ENCODE results near the gene MRPS14.
A peak's percentile ranks its signal among the peaks of the same experiment; 100 is the strongest.

Gene MRPS14

DNA sequence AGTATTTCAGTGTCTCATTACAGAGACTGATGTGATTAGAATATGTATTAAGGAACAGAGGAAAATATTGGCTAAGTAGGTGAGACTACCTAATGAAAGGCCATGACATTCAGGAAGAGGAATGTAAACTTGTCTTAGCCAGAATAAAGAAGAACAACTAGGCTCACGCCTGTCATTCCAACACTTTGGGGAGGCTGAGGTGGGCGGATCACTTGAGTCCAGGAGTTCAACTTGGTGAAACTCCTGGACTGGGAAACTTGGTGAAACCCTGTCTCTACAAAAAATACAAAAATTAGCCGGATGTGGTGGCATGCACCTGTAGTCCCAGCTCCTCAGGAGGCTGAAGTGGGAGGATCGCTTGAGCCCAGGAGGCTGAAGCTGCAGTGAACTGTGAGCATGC, 38.3 kb downstream of the MRPS14 start:
- no peaks in the 10 kb centered on the region for H3K9me3 ChIP-seq (replicated peaks in 1 of 11)
- H4K20me1 ChIP-seq = no peaks in the 10 kb centered on the region
- no peak overlapping the region for H3K9ac ChIP-seq
- H3K4me3 ChIP-seq = no peak overlapping the region
- no peak for TF ChIP-seq Cebpa-rat (IDR thresholded peaks at IDR 0.05)
- peaks cover 0 to 36% (median 11%) of the 10 kb centered on the region in 11 experiments; a peak in 12 of 22 replicates for H3K36me3 ChIP-seq
- H3K27ac ChIP-seq = no peak overlapping the region
- no peaks in the 10 kb centered on the region for H3K27me3 ChIP-seq
- H3K4me1 ChIP-seq = peaks cover 3 to 10% (median 6%) of the 10 kb centered on the region in 10 experiments; a peak in 19 of 20 replicates
- H3K4me2 ChIP-seq = no peak overlapping the region

DNA sequence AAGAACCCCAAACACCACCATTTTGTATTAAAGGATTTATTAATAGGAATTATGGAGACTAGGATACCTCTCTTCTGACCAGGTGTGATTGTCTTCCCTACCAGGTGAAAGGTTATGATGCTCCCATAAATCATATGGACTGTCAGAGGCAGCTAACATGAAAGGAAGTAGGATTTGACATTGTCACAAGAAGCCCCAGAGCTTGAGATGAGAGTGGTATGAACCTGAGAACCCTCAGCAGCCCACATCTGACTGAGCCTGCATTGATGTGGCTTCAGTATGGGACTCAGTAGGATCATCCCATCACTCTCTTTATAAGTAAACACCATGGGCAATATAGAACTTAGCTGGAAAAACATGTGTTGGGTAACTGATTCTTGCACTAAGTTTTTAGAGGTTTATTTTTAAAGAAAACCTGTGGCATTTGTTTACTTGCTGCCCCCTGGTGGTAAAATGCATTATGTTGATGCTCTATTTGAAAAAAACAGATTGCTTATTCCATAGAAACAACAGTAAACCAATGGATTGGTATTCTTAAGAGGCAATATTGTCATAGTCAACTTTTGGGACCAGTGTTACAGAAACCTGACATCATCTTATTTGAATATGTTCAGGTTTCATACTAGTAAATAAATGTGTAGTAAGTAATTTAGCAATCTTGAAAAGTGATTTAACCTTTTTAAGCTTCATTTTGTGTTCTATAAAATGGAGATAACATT, 40.1 kb downstream of the MRPS14 start:
- Histone ChIP-seq H3K4me1 (no peaks in the 10 kb centered on the region), H3K27me3 (no peaks in the 10 kb centered on the region), H3K27ac (no peak overlapping the region), H3K9me3 (replicated peaks in 1 of 11) (no peaks in the 10 kb centered on the region), H3K9ac (no peak overlapping the region), H3K4me3 (no peak overlapping the region), H3K4me2 (no peak overlapping the region), H4K20me1 (no peaks in the 10 kb centered on the region), H3K36me3 (peaks cover 10 to 45% (median 27%) of the 10 kb centered on the region in 11 experiments; a peak in 17 of 22 replicates)
- TF ChIP-seq Cebpa-rat (IDR thresholded peaks at IDR 0.05) = no peak

DNA sequence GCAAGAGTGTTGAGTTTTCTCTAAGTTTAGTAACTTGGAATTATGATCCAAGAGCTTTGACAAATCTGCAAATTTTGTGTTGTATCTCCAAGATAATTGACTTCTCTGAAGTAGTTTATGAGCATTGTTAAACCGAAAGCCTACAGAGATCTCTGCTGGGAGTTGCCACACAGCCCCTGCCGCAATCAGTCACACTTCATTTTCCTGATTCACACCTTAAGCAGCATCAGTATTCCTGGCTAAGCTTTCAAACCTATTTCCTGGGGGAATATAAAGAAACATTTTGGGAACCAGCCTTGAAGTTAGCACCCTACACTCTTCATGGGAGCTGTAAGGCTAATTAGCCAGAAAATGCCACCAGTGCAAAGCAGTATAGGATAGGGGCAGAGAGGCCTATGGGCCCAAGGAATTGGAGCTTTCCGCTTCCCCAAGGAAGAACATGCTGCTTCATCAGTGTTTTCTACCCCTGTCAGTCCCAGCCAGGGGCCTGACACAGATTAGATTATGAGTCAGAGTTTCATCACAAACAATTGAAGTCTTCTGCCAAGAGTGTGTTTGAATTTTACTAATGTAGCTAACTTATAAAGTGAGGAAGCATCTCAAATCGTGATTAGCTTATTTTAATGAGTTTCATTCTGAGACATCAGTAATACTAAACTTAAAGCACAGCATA, 46.7 kb downstream of the MRPS14 start:
- Histone ChIP-seq H3K9ac (no peak overlapping the region), H3K4me1 (peaks cover under 1 to 7% (median 5%) of the 10 kb centered on the region in 10 experiments; a peak in 15 of 20 replicates), H4K20me1 (no peaks in the 10 kb centered on the region), H3K4me3 (no peak overlapping the region), H3K4me2 (no peak overlapping the region), H3K27me3 (no peaks in the 10 kb centered on the region), H3K9me3 (replicated peaks in 1 of 11) (no peaks in the 10 kb centered on the region), H3K36me3 (peaks cover 14 to 66% (median 37%) of the 10 kb centered on the region in 11 experiments; a peak in 19 of 22 replicates), H3K27ac (no peak overlapping the region)
- TF ChIP-seq Cebpa-rat (IDR thresholded peaks at IDR 0.05) = no peak

DNA sequence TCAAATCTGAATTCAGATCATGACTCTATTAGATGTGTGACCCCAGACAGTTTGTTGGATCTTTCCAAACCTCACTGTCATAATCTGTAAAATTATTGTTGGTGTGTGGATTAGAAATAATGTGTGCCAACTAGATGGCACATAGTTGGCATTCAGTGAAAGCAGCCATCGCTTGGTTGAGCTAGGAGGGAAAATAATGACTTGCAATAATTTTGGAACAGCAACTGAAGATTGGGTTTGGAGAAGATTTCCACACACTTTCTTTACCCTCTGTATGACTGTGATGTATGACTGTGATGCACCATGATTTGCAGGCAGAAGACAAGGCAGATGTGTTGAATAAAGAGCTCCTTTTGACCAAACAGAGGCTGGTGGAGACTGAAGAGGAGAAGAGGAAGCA, 47.5 kb downstream of the MRPS14 start:
- peaks cover 14 to 58% (median 34%) of the 10 kb centered on the region in 11 experiments; a peak in 19 of 22 replicates for H3K36me3 ChIP-seq
- H3K27me3 ChIP-seq = no peaks in the 10 kb centered on the region
- H3K9me3 ChIP-seq (replicated peaks in 1 of 11) = no peaks in the 10 kb centered on the region
- no peak overlapping the region for H3K4me3 ChIP-seq
- TF ChIP-seq Cebpa-rat (IDR thresholded peaks at IDR 0.05) = no peak
- no peak overlapping the region for H3K9ac ChIP-seq
- no peak overlapping the region for H3K27ac ChIP-seq
- no peak overlapping the region for H3K4me2 ChIP-seq
- H3K4me1 ChIP-seq = peaks cover 5 to 15% (median 9%) of the 10 kb centered on the region in 10 experiments; a peak in 15 of 20 replicates
- H4K20me1 ChIP-seq = no peaks in the 10 kb centered on the region

DNA sequence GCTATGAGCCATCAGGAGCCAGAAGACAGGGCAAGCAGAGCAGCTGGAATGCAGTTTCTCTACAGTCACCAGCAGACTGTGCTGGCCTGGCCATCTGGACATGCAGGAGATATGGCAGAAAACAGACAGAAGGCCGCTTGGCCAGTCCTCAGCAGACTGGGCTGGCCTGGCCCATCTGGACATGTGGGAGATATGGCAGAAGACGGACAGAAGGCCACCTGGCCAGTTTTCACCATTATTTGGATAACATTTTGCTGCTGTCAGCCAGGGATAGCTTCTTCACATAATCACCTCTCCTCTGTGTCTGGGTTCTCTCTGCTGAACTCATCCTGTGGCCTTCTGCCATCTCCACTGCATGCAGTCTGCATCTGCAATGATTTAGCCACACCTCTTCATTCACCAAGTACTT, 48.5 kb downstream of the MRPS14 start:
- no peak for TF ChIP-seq Cebpa-rat (IDR thresholded peaks at IDR 0.05)
- H3K4me1 ChIP-seq = peaks cover 9 to 18% (median 13%) of the 10 kb centered on the region in 10 experiments; a peak in 19 of 20 replicates
- no peak overlapping the region for H3K27ac ChIP-seq
- H3K36me3 ChIP-seq = peaks cover 14 to 52% (median 34%) of the 10 kb centered on the region in 11 experiments; a peak in 19 of 22 replicates
- no peaks in the 10 kb centered on the region for H3K27me3 ChIP-seq
- H3K4me3 ChIP-seq = no peak overlapping the region
- H3K4me2 ChIP-seq = no peak overlapping the region
- H3K9ac ChIP-seq = no peak overlapping the region
- H3K9me3 ChIP-seq (replicated peaks in 1 of 11) = no peaks in the 10 kb centered on the region
- no peaks in the 10 kb centered on the region for H4K20me1 ChIP-seq

DNA sequence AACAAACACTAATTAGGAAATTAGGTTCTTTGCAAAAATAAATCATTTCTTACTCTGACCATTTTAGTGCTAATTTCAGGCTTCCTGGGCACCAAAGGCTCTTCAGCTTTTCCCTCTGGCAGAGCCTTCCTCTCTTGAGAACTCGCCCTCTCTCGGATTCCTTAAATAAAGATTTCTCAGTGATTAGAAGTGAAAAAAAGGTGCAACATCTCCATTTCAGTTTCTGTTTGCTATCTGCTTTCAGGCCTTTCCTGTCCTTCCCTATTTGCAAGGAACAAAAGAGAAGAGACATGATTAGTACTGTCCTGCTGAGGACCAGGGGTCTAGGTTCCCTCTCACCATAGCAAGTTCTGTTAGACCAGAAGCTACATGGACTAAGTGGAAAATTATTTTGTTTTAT, 51.3 kb downstream of the MRPS14 start:
- no peak for TF ChIP-seq Cebpa-rat (IDR thresholded peaks at IDR 0.05)
- H3K4me1 ChIP-seq = peaks cover 37 to 47% (median 41%) of the 10 kb centered on the region in 10 experiments
- H3K27ac ChIP-seq = peak overlapping the region in 3 of 11 experiments; percentile 10 to 33 (median 22); a peak in 4 of 22 replicates
- H3K27me3 ChIP-seq = no peaks in the 10 kb centered on the region
- no peak overlapping the region for H3K4me3 ChIP-seq
- peak overlapping the region in 1 of 11 experiments; percentile 17; a peak in 1 of 22 replicates for H3K9ac ChIP-seq
- H3K4me2 ChIP-seq = peak overlapping the region in 8 of 11 experiments; percentile 24 to 83 (median 48); a peak in 10 of 22 replicates
- no peaks in the 10 kb centered on the region for H3K9me3 ChIP-seq (replicated peaks in 1 of 11)
- H4K20me1 ChIP-seq = no peaks in the 10 kb centered on the region
- peaks cover 7 to 36% (median 20%) of the 10 kb centered on the region in 11 experiments; a peak in 18 of 22 replicates for H3K36me3 ChIP-seq

DNA sequence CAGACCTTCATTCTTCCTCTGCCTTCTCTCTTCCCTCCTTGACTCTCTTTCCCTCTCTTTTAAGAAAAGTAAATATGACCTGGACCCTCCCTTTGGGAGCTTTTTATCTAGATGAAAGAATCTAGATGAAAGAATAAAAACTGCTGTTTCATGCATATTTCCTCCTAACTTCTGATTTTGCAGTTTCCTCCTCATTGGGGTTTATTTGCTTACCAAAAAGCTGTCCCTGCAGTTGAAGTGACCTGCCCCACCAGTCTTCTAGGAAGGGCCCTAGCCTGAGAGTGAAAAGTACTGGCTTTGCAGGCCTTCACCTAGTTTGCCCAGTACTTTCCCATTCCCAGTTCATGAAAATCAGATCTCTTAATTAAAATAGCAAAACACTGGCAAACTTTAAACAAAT, 51.8 kb downstream of the MRPS14 start:
- H3K4me1 ChIP-seq = peaks cover 37 to 51% (median 44%) of the 10 kb centered on the region in 10 experiments
- peak overlapping the region in 3 of 11 experiments; percentile 10 to 33 (median 22); a peak in 5 of 22 replicates for H3K27ac ChIP-seq
- TF ChIP-seq Cebpa-rat (IDR thresholded peaks at IDR 0.05) = no peak
- no peaks in the 10 kb centered on the region for H3K27me3 ChIP-seq
- no peaks in the 10 kb centered on the region for H3K9me3 ChIP-seq (replicated peaks in 1 of 11)
- H3K4me3 ChIP-seq = no peak overlapping the region
- H3K4me2 ChIP-seq = peak overlapping the region in 10 of 11 experiments; percentile 7 to 83 (median 40); a peak in 12 of 22 replicates
- no peaks in the 10 kb centered on the region for H4K20me1 ChIP-seq
- H3K36me3 ChIP-seq = peaks cover 7 to 32% (median 16%) of the 10 kb centered on the region in 11 experiments; a peak in 18 of 22 replicates
- peak overlapping the region in 1 of 11 experiments; percentile 17; a peak in 1 of 22 replicates for H3K9ac ChIP-seq

DNA sequence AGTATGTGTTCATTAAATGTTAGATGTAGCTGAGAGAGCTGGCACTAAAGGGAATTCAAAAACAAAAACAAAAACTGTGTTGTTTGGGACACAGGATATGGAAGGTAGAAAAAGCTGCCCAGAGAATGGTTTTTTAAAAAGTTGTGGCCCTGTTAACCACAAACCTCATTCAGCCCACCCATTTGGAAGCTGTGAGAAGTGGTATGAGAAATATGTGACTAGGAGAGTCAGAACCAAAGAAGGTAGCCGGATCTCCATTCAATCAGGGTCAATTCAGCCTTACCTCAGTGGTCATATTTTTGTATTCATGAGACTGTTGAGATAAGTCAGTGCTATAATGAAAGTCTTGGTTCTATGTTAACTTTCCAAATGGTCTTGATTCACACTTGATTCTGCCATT, 53.2 kb downstream of the MRPS14 start:
- Histone ChIP-seq H3K4me1 (peaks cover 45 to 66% (median 59%) of the 10 kb centered on the region in 10 experiments), H3K4me3 (no peak overlapping the region), H3K9ac (no peak overlapping the region), H3K27me3 (no peaks in the 10 kb centered on the region), H3K27ac (no peak overlapping the region), H3K36me3 (peaks cover 5 to 17% (median 8%) of the 10 kb centered on the region in 11 experiments; a peak in 18 of 22 replicates), H4K20me1 (no peaks in the 10 kb centered on the region), H3K9me3 (replicated peaks in 1 of 11) (no peaks in the 10 kb centered on the region), H3K4me2 (peak overlapping the region in 8 of 11 experiments; percentile 13 to 76 (median 72); a peak in 10 of 22 replicates)
- no peak for TF ChIP-seq Cebpa-rat (IDR thresholded peaks at IDR 0.05)

DNA sequence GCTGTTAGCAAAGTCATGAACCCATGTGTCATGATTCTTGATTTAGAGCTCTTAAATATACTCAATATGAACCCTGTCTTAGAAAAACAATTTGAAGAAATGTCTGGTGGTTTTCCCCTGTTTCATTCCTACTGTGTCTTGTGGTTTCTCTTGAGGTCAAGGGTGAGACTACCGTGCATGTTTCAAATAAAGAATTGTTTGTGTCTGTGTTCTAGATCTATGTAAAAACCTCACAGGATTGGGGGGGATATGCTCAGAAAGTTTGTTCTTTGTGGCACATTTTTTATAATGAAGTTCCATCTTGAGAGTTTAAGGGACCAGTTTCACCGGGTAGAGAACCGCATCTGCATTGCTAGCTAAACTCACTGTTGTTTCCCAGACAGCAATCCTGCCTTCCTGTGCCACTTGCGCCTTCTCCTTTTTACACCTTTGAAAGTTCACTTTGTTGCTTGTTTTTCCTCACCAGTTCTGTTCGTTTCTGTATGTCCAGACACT, 54.4 kb downstream of the MRPS14 start:
- peak overlapping the region; percentile 55 to 78 (median 72) for H3K4me2 ChIP-seq
- H3K4me3 ChIP-seq = no peak overlapping the region; a peak in 1 of 20 replicates
- H3K9me3 ChIP-seq (replicated peaks in 1 of 11) = no peaks in the 10 kb centered on the region
- H3K27ac ChIP-seq = peak overlapping the region in 10 of 11 experiments; percentile 48 to 77 (median 66); a peak in 18 of 22 replicates
- H3K27me3 ChIP-seq = no peaks in the 10 kb centered on the region
- peaks cover 57 to 78% (median 71%) of the 10 kb centered on the region in 10 experiments for H3K4me1 ChIP-seq
- H3K36me3 ChIP-seq = peaks cover 0 to 9% (median 0%) of the 10 kb centered on the region in 11 experiments; a peak in 2 of 22 replicates
- H4K20me1 ChIP-seq = no peaks in the 10 kb centered on the region
- no peak for TF ChIP-seq Cebpa-rat (IDR thresholded peaks at IDR 0.05)
- peak overlapping the region in 8 of 11 experiments; percentile 9 to 71 (median 38); a peak in 12 of 22 replicates for H3K9ac ChIP-seq

Data from BLaER1 treated with 17β-estradiol and CSF1 and Interleukin-3, amounts not matched to agents 10 nM and 100 nM (cell line).